Left renal pelvis (tissue), 4 donors: ENCODE results near the gene B2M. TPM values are rescaled to one million over a fixed set of nuclear protein-coding genes. Genes with fewer than 3 reads are reported as not detected.
"Not testable (repeated sequence)": the region's sequence is repeated elsewhere in the genome, so short reads cannot be mapped to it uniquely, and the experiment has no call there.

ENCODE experiments used
- DNase-seq, 4 donors: peaks; one replicate each; pipeline ENCODE4 v3.0.0-alpha.2; 2013; ENCODE audit warnings: low read depth in 4 of 4, low spot score in 3 of 4
- polyA plus RNA-seq, 4 donors: library from polyadenylated mRNA; unstranded; fragments of 120-200 nt; gene quantifications; one replicate each; pipeline ENCODE4 v1.2.1, GENCODE V29; 2013; ENCODE audit not compliant: insufficient read length in 4 of 4

B2M gene
- 1,000 to 10,000 TPM in 1 of 4 donors, 100 to 1,000 TPM in 3; 767 to 1,091 (median 933) TPM for polyA plus RNA-seq

DNA sequence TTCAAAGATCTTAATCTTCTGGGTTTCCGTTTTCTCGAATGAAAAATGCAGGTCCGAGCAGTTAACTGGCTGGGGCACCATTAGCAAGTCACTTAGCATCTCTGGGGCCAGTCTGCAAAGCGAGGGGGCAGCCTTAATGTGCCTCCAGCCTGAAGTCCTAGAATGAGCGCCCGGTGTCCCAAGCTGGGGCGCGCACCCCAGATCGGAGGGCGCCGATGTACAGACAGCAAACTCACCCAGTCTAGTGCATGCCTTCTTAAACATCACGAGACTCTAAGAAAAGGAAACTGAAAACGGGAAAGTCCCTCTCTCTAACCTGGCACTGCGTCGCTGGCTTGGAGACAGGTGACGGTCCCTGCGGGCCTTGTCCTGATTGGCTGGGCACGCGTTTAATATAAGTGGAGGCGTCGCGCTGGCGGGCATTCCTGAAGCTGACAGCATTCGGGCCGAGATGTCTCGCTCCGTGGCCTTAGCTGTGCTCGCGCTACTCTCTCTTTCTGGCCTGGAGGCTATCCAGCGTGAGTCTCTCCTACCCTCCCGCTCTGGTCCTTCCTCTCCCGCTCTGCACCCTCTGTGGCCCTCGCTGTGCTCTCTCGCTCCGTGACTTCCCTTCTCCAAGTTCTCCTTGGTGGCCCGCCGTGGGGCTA is at the start of gene B2M, which contains the start of gene PATL2:
B2M (plus strand) TSS at position 422 of the 647 bp plus-strand sequence; CDS start at position 452, 30 bp downstream.
PATL2 (minus strand) TSS at position 228 of the 647 bp plus-strand sequence. CDS start 34,833 bp downstream, outside the sequence.
- DNase-seq, result peak; percentile 93 to 95 (median 94)

DNA sequence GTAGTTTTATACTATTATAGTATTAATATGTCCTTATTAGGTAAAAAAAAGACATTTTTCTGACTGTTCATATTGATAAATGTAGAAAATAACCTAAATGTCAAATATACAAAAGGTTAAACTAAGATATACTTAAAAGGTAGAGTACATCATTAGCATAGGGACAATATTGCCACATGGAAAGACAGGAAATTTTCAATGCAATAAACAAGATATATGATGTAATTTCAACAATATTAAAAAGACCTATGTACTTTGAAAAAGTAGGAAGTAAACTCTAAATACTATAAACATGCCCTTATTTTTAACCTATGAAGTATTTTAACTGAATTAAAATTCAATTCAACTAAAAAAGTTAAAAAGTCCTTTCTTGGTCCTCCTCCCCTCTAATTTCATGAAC is 49.7 kb upstream of the B2M start:
- DNase-seq, result no peak

DNA sequence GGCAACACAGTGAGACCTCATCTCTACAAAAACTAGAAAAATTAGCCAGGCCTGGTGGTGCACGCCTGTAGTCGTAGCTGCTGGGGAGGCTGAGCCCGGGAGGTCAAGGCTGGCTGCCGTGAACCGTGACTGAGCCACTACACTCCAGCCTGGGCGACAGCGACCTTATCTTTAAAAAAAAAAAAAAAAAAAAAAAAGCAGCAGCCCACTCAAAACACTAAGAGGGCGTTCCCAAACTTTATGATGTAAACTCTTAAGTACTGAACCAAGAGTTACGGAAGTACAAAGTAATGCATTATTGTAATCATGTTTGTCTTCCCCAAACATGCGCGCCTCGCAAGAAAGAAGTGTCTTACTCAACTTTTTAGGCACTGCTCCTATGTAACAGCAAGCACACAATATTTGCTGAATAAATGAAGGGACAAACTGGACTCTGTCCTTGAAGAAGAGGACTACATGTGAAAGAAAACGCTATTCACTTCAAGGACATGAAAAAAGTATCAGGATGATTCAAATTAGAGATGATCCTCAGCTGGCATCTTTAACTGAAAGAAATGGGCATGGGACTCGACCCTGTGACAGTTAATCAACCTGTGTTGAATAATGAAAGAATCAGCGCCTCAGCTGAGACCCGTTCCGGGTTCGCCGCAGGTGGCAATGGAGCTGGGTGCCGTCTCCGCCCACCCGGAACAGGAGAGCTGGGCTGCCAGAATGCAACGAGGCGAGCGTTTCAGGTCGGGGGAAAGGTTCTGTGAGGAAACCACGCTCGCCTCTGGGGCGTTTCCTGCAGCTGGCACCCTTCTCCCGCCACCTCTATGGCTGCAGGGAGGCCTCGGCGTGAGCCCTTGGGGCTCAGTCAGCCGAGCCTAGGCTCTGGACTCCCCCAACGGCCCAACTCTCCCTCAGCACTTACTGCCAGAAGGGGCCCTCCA is 48.6 kb upstream of the B2M start:
- DNase-seq, result peak in 1 of 4 donors; percentile 39

DNA sequence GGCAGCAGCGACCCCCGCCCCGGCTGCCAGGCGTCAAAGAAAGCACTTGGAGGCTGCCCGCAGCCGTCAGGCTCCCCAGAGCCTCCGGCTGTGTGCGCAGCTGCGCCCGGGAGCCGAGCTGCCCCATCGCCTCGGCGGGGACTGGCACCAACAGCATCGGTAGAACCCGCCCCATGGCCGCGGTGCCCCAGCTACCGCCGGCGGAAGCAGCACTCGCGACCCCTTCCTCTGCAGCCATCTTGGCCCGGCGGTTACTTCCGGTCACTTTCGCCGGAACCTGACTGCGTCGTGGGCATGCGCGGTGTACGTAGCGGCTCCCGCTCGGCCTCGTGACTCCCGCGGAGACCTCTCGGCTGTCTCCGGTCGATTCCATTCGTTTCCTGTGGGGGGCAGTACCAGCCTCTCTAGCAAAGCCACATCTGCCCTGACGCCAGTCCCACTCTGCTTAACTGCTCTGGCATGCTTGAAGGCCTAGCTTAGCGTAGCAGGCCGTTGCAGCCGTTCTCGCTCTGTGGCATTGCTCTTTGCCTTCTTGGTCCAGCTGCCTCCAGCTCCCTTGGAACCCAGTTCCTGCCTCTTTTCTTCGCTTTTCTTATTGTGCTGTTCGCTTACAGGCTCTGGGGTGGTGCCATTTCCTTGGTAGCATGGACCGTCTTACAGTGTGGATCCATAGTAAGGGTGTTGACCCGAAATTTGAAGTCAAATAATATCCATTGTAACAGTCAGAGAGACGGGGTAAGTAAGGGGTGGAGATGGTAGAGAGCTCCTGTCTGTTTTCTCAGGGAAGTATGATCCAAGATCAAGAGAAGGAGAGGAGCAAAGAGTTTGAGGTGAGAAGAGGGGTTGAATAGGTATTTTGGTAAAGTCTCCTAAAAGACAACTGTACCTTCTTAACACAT is 47.7 kb upstream of the B2M start, which contains the start of gene SPG11:
SPG11 (minus strand) TSS at position 253 of the 899 bp plus-strand sequence; CDS start at position 238, 15 bp downstream.
- peak; percentile 90 to 95 (median 94) for DNase-seq

DNA sequence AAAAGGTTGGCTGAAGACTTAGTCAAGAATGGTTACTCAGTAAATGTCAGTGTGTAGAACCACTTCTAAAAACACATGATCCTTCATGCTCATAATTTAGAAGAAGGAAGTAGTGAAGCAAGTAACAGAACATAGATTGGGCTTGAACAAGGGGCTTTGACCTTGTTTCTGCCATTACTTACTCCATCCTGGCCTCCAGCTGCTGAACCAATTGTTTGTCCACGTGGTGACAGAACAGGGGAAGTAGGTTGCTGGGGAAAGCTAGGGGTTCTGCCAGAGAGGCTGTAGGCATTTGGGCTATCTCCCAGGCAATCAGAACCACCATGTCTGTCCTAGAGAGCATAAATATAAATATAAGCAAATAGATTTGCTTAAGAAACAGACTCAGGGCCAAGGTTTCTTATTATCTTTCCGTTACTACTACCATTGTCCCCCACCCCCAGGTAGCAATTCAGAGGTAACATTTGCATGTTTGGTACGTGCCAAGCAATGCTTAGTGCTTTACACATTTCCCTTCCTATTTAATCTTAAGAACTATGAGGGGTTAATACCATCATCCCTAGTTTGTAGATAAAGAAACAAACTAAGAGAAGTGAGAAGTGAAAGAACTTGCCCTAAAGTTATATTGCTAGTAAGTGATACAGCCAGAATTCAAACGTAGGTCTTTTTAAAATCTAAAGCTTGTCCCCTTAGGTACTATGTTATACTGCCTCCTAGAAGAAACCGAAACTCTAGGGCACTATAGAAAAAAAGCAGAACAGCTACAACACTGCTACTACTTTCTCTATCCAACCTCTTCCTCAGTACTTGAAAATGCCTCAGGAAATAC is 44.9 kb upstream of the B2M start:
- no peak for DNase-seq

DNA sequence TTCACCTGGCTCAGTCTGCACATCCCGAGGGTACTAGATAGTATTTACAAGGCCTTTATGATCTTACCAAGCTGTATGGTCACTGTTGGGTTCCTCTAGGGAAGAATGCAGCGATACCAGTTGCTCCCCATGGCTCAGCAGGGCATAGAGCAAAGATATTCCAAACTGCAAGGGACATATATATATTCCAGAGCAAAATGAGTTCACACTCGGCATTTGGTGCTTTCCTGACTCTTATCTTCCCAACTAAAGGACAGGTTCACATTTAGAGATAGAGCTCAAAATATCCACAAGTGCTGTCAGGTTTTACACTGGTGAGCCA is 44.3 kb upstream of the B2M start:
- DNase-seq, result no peak

DNA sequence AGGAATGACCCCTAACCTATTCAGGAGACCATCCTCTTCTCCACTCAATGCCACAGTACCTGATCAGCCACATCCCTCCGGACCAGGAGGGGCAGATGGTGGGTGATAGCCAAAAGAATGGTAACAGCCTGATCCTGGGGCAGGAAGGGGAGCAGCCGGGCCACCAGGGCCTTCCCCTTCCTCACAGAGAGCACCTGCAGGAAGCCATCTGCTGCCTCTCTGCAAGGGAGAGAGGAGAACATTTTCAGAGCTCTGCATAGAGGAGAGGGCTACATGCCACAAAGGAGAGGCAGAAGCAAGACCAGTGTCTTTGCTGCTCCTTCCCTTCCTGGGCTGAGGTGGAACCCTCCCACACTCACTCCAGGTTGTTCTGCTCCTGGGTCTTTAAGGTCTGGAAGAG is 42.4 kb upstream of the B2M start:
- no peak for DNase-seq

DNA sequence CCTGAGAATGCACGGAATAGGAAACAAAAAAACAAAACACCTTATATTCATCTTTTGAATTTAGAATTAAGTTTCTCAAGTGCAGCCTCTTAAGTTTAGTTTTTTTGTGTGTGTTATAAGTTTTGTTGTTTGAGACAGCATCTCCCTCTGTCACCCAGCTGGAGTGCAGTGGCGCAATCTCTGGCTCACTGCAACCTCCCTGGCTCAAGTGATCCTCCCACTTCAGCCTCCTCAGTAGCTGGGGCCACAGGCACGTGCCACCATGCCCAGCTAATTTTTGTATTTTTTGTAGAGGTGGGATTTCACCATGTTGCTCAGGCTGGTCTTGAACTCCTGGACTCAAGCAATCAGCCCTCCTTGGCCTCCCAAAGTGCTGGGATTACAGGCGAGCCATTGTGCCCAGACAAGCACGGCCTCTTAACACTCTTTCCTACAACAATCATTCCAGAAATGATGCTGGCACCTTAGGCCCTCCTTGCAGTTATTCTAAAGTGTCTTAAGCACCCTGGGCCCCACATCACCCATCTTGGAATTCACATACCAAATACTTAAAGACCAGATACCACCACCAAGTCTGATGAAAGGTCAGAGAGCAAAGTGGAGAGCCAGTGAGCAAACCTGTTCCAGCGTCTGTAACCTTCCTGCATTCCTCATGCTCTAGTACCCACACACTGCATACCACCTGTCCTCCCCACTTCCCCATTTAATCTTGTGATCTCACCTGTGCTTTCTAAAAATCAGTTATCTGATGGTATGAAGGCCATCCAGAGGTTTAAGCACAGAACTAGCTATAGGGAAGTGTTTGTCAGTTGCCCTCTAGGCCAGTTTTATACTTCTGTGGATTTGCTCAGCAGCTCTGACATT is 41.0 kb upstream of the B2M start:
- no peak for DNase-seq

DNA sequence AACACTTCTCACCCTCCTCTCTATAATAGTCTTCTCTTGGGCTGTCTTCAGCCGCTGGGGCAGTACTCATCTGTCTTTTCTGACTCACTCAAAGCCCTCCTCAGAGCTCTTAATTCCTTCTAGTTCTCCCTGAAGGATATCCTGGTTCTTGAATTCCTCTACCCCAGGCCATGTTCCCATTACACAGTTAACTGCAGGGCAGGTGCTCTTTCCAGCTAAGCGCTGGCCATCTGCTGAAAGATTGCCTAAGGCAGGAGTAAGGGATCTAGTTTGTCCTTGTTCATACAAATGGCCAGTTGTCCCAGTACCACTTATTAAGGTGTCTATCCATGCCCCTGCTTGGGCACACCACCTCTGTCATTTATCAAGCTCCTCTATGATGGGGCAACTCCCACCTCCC is 37.7 kb upstream of the B2M start:
- no peak for DNase-seq

DNA sequence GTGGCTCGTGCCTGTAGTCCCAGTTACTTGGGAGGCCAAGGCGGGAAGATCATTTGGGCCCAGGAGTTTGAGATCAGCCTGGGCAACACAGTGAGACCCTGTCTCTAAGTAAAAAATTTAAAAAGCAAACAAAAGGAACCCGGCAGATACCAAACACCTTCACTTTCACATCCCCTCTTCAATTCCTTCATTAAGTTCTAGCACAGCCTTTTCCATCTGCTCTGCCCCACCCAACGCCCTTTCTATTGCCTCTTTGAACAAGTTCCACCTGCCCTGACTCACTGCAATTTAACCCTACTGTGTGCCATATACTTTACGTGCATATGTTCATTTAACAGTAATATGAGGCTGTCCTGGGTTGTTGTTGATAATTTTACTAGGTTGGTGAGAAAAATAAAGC is 35.4 kb upstream of the B2M start:
- DNase-seq, result no peak

DNA sequence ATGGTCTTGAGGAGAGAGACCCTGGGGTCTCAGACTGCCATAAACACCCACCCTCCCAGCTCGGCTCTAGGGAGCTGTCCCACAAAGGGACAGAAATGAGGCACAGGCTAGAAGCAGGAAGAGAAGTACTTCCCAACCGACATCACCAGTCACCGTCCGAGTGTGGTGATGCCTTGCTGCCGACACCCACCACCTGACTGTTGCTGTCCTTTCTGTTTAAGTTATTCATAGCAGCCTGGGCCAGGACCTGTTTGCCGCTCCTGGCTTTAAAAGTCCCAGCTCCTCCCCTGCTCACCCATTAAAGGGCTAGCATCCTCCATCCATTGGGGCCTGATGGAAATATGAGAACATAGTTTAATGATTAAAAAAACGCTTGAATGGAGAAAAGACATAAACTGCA is 34.6 kb upstream of the B2M start:
- no peak for DNase-seq

DNA sequence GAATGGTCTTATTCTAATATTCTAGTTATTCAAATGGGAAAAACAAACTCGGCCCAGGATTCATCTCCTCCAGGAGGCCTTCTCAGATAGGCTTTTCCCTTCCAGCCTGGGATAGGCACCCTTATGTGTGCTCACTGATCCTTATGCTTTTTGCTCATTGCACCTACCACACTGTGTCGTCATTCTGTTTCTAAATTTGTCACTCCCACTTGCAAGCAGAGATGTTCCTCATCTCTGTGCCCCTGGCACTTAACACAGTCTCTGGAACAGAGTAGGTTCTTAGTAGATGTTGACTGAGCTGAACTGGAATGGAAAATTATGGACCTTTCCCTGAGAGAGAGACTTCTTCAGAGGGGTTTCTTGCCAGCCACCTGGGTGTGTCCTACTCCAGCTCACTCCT is 29.1 kb upstream of the B2M start:
- DNase-seq, result no peak

DNA sequence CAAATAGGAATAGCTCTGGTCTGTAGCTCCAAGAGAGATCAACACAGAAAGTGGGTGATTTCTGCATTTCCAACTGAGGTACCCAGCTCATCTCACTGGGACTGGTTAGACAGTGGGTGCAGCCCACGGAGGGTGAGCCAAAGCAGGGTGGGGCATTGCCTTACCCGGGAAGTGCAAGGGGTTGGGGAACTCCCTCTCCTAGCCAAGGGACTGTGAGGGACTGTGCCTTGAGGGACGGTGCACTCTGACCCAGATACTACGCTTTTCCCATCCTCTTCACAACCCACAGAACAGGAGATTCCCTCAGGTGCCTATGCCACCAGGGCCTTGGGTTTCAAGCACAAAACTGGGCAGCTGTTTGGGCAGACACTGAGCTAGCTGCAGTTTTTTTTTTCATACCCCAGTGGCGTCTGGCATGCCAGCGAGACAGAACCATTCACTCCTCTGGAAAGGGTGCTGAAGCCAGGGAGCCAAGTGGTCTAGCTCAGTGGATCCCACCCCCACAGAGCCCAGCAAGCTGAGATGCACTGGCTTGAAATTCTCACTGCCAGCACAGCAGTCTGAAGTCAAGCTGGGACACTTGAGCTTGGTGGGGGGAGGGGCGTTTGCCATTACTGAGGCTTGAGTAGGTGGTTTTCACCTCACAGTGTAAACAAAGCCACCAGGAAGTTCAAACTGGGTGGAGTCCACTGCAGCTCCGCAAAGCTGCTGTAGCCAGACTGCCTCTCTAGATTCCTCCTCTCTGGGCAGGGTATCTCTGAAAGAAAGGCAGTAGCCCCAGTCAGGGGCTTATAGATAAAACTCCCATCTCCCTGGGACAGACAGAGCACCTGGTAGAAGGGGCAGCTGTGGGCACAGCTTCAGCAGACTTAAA is 28.3 kb upstream of the B2M start:
- DNase-seq, result not testable (repeated sequence)

DNA sequence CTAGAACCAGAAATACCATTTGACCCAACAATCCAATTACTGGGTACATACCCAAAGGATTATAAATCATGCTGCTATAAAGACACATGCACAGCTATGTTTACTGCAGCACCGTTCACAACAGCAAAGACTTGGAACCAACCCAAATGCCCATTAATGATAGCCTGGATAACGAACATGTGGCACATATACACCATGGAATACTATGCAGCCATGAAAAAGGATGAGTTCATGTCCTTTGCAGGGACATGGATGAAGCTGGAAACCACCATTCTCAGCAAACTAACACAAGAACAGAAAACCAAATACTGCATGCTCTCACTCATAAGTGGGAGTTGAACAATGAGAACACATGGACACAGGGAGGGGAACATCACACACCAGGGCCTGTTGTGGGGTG is 22.0 kb upstream of the B2M start:
- not testable (repeated sequence) for DNase-seq

DNA sequence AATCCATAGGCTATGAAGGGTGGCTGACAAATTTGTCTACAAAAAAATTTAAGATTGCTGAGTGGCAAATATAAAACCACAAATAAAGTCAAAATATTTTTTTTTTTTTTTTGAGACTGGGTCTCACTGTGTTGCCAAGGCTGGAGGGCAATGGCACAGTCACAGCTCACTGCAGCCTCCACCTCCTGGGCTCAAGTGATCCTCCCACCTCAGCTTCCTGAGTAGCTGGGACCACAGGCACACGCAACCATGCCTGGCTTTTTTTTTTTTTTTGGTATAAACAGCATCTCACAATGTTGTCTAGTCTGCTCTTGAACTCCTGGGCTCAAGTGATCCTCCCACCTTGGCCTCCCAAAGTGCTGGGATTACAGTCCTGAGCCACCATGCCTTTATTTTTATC is 21.1 kb upstream of the B2M start:
- not testable (repeated sequence) for DNase-seq

DNA sequence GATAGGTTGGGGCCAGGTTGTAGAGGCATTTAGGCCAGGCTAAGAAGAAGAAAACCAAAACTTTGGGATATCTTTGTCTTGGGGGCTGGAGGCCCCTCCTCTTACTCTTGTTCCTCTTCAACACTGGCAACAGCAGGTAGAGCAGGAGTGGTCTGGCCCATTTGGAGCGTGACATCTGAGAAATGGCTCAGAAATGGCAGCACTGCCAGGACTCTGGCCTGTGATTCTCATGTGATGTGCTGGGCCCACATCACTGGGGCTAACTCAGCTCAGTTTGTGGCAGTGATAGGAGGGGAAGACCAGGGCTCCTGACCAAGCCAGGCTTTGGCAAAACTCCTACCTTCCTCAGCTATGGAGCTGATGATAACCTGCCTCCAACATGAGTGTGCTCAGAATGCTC is 18.7 kb upstream of the B2M start:
- DNase-seq, result no peak

DNA sequence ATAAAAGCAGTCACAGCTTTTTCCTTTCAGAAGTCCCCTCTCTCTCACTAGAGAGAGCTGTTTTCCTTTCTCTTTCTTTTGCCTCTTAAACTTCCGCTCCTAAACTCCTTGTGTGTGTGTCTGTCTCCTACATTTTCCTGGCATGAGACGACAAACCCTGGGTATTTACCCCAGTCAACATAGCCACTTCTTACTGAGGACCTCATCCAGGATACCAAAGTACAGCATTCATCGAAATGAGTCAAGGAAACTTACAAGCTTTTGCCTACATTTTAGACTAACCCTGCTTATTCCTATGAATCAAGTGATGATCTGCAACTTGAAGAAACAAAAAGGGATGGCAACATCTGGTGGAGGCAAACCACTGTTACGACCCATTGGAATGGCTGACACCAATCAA is 16.9 kb upstream of the B2M start:
- DNase-seq, result no peak

DNA sequence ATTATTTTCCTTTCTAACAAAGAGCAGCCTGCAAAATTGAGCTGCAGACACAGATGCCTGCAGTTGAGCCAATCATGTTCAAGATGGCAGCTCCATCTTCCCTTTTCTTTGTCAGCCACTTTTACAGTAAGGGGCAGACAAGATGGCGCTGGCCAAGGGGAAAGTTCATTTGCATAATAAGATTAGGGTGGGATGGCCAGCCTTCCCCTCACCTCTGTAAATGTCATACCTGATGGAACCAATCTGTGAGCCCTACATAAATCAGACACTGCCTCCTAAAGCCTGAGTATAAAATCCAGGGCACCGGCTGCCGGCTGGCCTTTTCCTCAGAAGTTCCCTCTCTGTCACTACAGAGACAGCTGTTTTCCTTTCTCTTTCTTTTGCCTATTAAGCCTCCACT is 16.0 kb upstream of the B2M start:
- no peak for DNase-seq
